ENCODE data around the gene KCP.
"Not testable (repeated sequence)": the region's sequence is repeated elsewhere in the genome, so short reads cannot be mapped to it uniquely, and the experiment has no call there.

The KCP gene

GRCh38 chr7:128919881-128920799, 9.6 kb upstream of the KCP start:
- no peak for DNase-seq

- peak; percentile 26 for DNase-seq
Measured at GRCh38 chr7:128919241-128919640, 8.7 kb upstream of the KCP start.

- DNase-seq = no peak
Measured at GRCh38 chr7:128918016-128918665, 7.6 kb upstream of the KCP start.

- no peak for DNase-seq
Measured at GRCh38 chr7:128917122-128917521, 6.6 kb upstream of the KCP start.

GRCh38 chr7:128916643-128916915, 6.1 kb upstream of the KCP start:
- no peak for DNase-seq

- DNase-seq = no peak
Measured at GRCh38 chr7:128915841-128916642, 5.5 kb upstream of the KCP start.

- no peak for DNase-seq
Measured at GRCh38 chr7:128915271-128915819, 4.8 kb upstream of the KCP start.

GRCh38 chr7:128914566-128915151, 4.2 kb upstream of the KCP start:
- no peak for DNase-seq

GRCh38 chr7:128913870-128914565, 3.5 kb upstream of the KCP start:
- no peak for DNase-seq

GRCh38 chr7:128912709-128913495, 2.4 kb upstream of the KCP start:
- not testable (repeated sequence) for DNase-seq

- DNase-seq = no peak
Measured at GRCh38 chr7:128912281-128912680, 1.8 kb upstream of the KCP start.

GRCh38 chr7:128911423-128912031, 1.0 kb upstream of the KCP start:
- DNase-seq = no peak

GRCh38 chr7:128909625-128910568, 612 bp downstream of the KCP start:
- DNase-seq = peak; percentile 38

GRCh38 chr7:128908750-128909624, 1.5 kb downstream of the KCP start:
- no peak for DNase-seq

- no peak for DNase-seq
Measured at GRCh38 chr7:128906766-128907559, 3.5 kb downstream of the KCP start.

GRCh38 chr7:128906001-128906765, 4.3 kb downstream of the KCP start:
- DNase-seq = no peak
